CD4-positive, alpha-beta T cell treated with Interleukin-1 beta for 1 hour (primary cell): ENCODE data around the gene SNAI1.

Experiments
- DNase-seq, 2 donors: peaks; one replicate each; pipeline ENCODE4 v3.0.0-alpha.2; 2020 to 2022

SNAI1 gene

GRCh38 chr20:50014570-50015562 lies 32.1 kb downstream of the SNAI1 start:
- DNase-seq = no peak

- no peak for DNase-seq
Observed at GRCh38 chr20:50015636-50015992, 32.8 kb downstream of the SNAI1 start.

- no peak for DNase-seq
Observed at GRCh38 chr20:50015993-50016770, 33.4 kb downstream of the SNAI1 start.

- no peak for DNase-seq
Observed at GRCh38 chr20:50017160-50017559, 34.4 kb downstream of the SNAI1 start.

DNA sequence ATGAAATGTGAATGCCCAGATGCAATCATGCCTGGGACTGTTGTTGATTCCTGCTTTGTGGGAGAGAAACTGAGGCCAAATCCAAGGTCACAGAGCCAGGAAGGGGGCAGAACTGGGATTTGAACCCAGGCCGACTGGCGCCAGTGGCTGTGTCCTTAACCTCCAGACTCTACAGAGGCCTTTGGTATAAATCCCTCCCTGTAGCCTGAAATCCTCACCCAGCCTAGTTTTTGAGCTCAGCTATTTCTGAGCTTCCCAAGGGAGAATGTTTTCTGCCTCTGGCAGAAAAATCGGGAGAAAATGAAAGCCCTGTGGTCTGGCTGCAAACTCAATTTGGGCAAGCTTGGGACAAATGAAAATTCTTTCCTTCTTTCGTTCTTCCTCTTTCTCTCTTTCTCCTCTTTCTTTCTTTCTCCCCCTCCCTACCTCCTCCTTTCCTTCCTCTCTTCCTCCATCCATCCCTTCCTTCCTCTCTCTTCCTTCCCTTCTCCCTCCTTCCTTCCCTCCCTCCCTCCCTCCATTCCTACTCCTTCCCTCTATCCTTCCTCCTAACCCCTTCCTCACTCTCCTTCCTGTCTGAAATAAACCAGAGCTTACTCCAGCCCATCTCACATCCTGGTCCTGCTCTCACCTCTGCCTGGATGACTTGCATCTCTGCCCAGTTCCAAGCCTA lies 34.9 kb downstream of the SNAI1 start:
- DNase-seq = no peak

DNA sequence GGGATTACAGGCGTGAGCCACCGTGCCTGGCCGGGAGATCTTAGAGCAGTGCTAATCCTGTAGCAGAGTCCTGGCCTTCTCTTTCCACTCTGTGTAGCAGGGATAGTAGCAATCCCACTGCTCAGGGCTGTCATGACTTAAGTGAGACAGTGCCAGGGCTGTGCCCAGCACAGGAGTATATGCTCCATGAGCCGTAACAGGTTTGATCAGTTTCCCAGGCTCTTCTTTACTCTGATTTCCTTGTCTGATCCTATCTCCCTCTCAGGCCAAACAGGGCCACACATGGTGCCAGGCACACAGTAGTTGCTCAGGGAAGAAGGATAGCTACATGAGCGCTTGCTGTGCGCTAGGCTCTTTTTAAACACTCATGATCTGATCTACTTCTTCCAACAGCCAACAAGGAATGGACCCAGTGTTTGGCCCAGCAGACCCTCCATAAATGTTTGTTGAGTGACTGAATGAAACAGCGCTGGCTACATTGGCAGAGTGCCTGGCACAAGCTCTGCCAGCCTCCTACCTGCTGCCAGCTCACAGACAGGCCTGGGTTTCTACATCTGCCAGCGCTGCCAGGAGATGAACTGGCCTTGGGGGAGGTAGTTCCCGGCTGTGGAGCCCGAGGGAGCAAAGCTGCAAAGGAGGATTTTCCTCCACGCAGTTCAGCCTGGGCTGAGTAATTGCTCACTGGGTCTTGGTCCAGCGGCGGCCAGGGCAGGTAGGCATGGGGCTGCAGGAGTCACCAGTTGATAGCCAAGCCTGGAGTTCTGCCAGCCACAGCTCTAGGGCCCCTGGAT lies 36.9 kb downstream of the SNAI1 start:
- no peak for DNase-seq

DNA sequence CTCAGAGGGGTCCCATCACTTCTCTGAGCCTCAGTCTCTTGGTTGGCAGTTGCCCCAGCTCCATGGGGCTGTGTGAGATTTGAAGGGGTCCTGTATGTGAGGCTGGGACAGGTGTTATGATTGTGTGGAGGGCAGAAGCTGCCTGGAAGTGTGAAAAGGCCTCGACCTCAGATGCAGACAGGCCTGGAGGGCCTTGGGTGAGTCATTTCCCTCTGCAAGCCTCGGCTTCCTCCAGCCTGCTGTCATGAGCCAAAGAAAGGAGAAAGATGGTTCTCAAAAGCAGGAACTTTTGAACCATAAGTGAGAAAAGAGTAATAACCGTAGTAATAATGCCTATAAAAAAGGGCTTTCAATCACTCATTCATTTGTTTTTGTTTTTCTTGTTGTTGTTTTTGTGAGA lies 37.5 kb downstream of the SNAI1 start:
- peak in 1 of 2 donors; percentile 45 for DNase-seq

GRCh38 chr20:50022676-50023075 lies 39.9 kb downstream of the SNAI1 start:
- DNase-seq = no peak

- DNase-seq = no peak
Observed at GRCh38 chr20:50023116-50023805, 40.5 kb downstream of the SNAI1 start.

GRCh38 chr20:50026746-50027575 lies 44.2 kb downstream of the SNAI1 start:
- DNase-seq = no peak

DNA sequence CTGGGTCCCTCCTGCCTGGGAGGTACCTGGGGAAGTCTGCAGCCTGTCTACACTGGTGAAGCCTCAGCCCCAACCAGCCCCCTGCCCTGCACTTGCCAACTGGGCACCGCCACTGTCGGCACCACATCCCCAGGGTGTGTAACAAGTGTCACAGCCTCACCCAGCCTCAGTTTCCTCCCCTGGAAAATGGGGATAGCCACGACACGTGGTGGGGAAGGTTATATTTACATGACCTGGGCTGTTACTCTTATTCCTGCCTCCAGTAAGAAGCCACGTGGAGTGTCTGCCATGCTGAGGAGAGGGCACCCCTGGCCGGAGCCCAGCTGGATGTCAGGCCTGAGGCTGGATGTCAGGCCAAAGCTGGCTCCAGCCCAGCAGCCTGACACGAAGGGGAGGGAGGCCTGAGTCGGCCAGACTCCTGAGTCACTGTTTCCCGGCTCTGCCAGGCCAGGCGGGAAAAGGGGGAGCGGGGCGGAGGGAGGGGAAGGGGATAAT lies 44.9 kb downstream of the SNAI1 start:
- DNase-seq = no peak

GRCh38 chr20:50029083-50029696 lies 46.4 kb downstream of the SNAI1 start:
- no peak for DNase-seq

GRCh38 chr20:50029697-50030461 lies 47.1 kb downstream of the SNAI1 start:
- DNase-seq = peak in 1 of 2 donors; percentile 67

DNA sequence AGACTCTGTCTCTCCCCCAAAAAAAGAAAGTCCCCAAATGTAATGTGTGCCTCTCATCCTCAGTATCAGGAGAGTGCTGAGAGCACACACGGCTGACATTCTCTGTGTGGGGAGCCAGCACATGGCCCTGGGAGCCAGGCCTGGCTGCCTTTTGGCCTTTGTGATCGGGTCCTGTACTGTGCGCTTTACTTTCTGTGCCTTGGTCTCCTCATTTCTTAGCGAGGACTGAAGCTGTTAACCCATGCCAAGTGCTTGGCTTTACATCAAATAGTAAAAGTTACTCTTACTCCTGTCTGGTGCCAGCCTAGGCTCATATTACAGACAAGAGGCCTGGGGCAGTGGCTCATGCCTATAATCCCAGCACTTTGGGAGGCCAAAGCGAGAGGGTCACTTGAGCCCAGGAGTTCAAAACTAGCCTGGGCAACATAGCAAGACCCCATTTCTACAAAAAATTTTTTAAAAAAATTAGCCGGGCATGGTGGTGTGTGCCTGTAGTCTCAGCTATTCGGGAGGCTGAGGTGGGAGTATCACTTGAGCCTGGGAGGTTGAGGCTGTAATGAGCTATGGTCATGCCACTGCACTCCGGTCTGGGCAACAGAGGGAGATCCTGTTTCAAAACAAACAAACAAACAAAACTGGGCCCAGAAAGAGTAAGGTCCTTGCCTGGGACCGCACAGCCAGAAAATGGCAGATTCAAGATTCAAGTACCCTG lies 50.3 kb downstream of the SNAI1 start:
- DNase-seq = no peak

- DNase-seq = no peak
Observed at GRCh38 chr20:50034567-50035180, 51.9 kb downstream of the SNAI1 start.

GRCh38 chr20:50036703-50037102 lies 53.9 kb downstream of the SNAI1 start:
- DNase-seq = no peak

DNA sequence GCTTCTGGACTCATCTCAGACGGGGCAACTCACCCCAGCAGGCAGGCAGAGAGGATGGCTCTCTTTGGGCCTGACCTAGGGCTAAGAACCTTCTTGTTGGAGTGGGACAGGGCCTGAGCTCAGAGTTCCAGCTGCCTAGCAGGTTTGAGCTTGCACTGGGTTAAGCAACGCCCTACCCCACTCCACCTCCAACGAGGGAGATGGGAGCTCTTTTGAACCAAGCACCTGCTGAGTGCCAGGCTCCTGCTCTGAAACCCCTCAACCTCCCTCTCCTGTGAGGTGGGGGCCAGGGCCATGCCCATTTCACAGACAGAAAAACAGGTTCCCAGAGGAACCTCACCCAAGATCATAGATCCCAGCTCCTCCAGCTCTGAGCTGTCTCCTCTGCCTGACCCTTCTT lies 54.3 kb downstream of the SNAI1 start:
- DNase-seq = no peak

DNA sequence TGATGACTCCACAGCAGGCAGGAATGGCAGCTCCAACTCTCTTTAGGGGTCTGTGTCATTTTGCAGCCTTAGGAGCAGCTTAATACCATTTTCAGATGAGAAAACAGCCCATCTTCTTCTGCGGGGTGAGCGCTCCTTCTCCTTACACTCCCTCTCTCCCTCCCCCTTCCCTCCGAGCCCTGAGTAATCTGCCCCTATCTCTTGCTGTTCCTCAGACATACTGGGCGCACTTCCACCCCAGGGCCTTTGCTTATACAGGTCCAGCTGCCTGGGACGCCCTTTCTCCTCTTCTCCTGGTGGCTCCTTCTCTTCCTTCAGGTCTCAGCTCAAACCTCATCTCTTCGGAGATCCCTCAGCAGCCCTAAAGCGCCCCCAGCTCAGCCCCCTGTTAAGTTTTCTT lies 54.8 kb downstream of the SNAI1 start:
- DNase-seq = no peak
